Cardiac fibroblast (primary cell): ENCODE measurements around the gene WDR88.

ENCODE experiments used
- DNase-seq, 2 donors: peaks; one replicate each; pipeline versions ENCODE4 v3.0.0 to v3.0.0-alpha.2; 2010; ENCODE audit warnings: low read depth in 2 of 2
- H3K4me3 ChIP-seq, 2 donors: replicated peaks in 1 of 2; 1 replicate in 1 of 2; 2 replicates in 1 of 2; pipeline ENCODE4 v1.5.1; 2011; ENCODE audit warnings: low read depth in 2 of 2, low read length in 2 of 2, mild to moderate bottlenecking in 2 of 2, moderate library complexity in 1 of 2
- TF ChIP-seq, protein P1 (sequence below): IDR thresholded peaks from one replicate; pipeline ENCODE4 v1.5.1; 2011; ENCODE audit warnings: low read depth, mild to moderate bottlenecking, low read length, inconsistent platforms

WDR88 gene

DNA sequence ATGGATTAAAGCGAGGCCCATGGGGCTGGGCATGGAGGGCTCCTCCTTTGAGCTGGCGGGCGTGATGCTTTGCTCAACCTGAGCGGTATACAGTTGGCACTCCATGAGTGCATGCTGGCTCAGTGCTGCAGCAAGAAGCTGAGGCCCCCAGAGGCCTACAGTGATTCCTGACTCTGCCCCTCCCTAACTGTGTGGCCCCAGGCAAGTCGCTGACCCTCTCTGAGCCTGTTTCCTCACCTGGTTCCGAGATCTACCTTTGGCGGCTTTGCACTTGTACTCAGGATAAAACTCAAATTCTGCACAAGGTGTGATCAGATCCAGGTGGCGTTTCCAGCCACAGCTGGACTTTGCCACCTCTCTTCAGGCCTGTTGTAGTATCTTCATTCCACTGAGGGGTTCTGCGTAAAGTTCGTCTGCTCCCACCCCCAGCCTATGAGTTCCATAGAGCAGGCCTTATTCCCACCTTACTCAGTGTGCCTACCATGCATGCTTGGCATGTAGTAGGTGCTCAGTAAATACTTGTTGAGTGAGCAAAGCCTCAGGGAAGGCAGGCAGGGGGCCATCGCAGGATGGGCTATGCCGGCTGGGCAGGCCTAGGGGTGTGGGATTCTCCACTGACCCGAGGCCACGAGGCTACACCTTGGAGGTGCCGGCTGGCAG lies 70.1 kb downstream of the WDR88 start:
- DNase-seq = no peak
- H3K4me3 ChIP-seq = no peak overlapping the region
- TF ChIP-seq, protein P1, sequence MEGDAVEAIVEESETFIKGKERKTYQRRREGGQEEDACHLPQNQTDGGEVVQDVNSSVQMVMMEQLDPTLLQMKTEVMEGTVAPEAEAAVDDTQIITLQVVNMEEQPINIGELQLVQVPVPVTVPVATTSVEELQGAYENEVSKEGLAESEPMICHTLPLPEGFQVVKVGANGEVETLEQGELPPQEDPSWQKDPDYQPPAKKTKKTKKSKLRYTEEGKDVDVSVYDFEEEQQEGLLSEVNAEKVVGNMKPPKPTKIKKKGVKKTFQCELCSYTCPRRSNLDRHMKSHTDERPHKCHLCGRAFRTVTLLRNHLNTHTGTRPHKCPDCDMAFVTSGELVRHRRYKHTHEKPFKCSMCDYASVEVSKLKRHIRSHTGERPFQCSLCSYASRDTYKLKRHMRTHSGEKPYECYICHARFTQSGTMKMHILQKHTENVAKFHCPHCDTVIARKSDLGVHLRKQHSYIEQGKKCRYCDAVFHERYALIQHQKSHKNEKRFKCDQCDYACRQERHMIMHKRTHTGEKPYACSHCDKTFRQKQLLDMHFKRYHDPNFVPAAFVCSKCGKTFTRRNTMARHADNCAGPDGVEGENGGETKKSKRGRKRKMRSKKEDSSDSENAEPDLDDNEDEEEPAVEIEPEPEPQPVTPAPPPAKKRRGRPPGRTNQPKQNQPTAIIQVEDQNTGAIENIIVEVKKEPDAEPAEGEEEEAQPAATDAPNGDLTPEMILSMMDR = no peak

DNA sequence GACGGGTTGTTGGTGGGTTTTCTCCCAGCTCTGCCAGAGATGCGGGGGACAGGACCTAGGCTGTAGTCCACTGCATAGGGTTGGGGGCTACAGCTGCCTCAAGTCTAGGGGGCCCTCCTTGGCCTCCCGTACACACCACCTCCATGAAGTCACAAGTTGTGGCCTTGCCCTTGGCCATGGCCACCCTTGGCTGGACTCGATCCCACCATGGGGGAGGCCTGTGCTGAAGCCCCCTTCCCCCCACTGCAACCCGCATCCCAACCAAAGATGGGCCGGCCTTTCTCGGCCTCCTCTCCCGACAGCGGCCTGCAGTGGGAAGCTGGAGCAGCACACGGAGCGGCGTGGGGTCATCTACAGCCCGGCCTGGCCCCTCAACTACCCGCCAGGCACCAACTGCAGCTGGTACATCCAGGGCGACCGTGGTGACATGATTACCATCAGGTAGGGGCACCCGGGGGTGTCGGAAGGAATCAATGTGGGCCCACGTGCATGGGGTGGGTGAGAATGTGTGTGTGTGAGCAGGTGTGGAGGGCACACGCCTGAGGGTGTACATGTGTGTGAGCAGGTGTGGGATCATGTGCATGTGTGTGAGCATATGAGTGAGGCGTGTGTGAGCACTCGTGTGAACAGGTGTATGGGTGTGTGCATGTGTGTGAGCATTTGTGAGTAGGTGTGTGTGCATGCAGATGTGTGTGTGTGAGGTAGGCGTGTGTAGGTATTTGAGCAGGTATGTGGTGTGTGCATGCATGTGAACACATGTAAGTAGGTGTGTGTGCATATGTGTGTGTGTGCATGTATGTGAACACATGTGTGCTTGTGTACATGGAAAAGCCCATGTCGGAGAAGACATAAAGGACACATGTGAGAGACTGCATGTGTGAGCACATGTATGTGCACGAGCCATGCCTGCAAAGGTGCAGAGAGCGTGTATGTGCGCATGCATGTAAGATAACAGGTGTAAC lies 70.9 kb downstream of the WDR88 start:
- TF ChIP-seq, protein P1 = no peak
- H3K4me3 ChIP-seq = no peak overlapping the region
- no peak for DNase-seq

DNA sequence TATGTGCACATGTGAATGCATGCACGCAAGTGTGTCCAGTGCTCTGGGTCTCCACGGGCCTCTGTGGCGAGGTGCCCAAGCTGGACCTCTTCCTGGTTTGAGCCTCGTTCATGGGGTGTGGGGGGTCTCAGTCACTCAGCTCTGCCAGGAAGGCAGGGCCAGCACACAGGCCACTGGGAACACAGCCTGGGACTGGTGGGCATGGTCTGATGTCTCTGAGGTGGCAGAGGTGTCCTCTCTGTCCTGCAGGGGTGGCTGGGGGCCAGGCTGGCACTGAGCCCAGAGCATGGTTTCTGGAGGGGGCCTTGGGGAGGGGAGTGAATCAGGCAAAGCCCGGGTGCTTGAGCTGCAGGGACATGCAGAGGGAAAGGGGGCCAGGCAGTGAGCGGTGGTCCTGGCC lies 71.6 kb downstream of the WDR88 start:
- no peak overlapping the region for H3K4me3 ChIP-seq
- TF ChIP-seq, protein P1 = no peak
- DNase-seq = no peak

DNA sequence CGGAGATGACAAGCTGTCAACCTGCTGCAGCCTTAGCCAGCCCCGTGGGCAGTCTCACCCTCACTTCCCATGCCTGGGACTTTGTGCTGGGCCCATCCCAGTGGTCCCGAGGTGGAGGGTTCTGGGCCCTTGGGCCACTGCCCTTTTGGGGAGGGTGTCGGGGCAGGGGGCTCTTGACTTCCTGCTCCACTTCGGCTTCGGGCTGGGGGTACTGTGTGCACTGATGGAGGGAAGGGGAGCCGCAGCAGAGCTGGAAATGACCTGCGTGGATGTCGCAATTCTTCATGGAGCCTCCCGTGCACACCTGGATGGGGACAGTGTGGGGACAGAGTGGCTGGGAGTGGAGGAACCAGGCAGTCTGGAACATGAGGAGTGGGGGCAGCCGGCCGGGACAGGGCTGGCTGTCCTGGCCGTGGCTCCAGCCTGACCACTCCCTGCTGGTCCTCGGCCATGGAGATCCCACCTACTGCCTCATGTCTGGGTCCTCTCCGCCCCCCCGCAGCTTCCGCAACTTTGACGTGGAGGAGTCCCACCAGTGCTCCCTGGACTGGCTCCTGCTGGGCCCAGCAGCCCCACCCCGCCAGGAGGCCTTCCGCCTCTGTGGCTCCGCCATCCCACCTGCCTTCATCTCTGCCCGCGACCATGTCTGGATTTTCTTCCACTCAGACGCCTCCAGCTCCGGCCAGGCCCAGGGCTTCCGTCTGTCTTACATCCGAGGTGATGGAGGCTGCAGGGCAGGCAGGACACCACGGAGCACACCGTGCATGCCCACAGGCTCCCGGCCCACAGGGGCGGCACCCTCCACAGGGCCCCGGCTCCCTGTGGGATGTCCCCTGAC lies 72.4 kb downstream of the WDR88 start:
- no peak overlapping the region for H3K4me3 ChIP-seq
- DNase-seq = no peak
- TF ChIP-seq, protein P1 = no peak

DNA sequence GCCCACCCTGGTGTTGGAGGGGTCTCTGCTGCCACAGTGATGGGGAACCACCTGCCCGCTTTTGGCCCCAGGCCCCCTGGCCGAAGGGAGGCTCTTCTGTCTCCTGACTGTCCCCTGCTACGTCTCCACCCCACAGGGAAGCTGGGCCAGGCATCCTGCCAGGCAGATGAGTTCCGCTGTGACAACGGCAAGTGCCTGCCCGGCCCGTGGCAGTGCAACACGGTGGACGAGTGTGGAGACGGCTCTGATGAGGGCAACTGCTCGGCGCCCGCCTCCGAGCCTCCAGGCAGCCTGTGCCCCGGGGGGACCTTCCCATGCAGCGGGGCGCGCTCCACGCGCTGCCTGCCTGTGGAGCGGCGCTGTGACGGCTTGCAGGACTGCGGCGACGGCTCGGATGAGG lies 73.2 kb downstream of the WDR88 start:
- DNase-seq = no peak
- H3K4me3 ChIP-seq = no peak overlapping the region
- TF ChIP-seq, protein P1 = no peak

DNA sequence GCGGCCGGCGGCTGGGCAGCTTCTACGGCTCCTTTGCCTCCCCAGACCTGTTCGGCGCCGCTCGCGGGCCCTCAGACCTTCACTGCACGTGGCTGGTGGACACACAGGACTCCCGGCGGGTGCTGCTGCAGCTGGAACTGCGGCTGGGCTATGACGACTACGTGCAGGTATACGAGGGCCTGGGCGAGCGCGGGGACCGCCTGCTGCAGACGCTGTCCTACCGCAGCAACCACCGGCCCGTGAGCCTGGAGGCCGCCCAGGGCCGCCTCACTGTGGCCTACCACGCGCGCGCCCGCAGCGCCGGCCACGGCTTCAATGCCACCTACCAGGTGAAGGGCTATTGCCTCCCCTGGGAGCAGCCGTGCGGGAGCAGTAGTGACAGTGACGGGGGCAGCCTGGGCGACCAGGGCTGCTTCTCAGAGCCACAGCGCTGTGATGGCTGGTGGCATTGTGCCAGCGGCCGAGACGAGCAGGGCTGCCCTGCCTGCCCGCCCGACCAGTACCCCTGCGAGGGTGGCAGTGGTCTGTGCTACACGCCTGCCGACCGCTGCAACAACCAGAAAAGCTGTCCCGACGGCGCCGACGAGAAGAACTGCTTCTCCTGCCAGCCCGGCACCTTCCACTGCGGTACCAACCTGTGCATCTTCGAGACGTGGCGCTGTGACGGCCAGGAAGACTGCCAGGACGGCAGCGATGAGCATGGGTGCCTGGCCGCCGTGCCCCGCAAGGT lies 73.8 kb downstream of the WDR88 start:
- TF ChIP-seq, protein P1 = no peak
- no peak overlapping the region for H3K4me3 ChIP-seq
- no peak for DNase-seq
